A549 treated with AZD9567 at 1 μM for 4 hours (cell line): Measurements from ENCODE around the gene TIPIN. TPM values are rescaled to one million over a fixed set of nuclear protein-coding genes. Genes with fewer than 3 reads are reported as not detected.

Source experiments
- total RNA-seq: library from RNA; stranded (reverse); fragments of 200-300 nt; extraction: Qiagen RNA extraction; gene quantifications from 5 replicates; pipeline ENCODE4 v1.2.3, GENCODE V29; 2022; ENCODE audit not compliant: insufficient read depth

The TIPIN gene, protein sequence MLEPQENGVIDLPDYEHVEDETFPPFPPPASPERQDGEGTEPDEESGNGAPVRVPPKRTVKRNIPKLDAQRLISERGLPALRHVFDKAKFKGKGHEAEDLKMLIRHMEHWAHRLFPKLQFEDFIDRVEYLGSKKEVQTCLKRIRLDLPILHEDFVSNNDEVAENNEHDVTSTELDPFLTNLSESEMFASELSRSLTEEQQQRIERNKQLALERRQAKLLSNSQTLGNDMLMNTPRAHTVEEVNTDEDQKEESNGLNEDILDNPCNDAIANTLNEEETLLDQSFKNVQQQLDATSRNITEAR
- total RNA-seq: 21.1 to 43.1 TPM (median 24.1 TPM) in 5 replicates

GRCh38 chr15:66356359-66357236 lies at the start of gene TIPIN:
TIPIN (minus strand) TSS chr15:66356685; CDS start chr15:66352947, 3,738 bp downstream.

DNA sequence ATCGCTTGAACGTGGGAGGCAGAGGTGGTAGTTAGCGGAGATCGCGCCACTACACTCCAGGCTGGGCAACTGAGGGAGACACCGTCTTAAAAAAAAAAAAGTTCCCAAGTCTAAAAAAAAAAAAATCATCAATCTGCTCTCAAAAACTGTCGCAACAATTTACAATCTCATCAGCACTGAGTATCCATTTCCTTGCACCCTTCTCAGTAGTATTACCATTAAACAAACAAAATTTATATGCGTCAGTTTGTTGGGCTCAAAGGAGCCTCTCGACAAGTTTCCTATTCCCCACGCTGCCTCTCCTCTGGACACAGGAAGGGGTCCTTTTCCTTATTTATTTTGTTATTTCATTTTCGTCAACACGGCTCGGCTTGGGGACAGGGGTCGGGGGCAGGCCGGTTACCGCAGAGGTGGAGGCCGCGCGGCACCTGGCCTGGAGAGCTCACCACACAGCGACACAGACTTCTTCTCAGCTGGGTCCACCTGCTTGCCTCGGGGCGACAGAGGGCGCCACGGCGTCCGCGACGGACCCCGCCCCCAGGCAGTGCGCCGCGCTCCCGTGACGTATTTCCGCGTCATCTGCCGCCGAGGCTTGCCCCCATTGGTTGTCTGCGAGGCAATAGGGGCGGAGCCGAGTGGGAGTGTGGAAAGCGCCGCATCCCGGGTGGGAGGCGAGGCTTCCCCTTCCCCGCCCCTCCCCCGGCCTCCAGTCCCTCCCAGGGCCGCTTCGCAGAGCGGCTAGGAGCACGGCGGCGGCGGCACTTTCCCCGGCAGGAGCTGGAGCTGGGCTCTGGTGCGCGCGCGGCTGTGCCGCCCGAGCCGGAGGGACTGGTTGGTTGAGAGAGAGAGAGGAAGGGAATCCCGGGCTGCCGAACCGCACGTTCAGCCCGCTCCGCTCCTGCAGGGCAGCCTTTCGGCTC lies 30.0 kb upstream of the TIPIN start, which contains the start of gene MAP2K1:
Gene MAP2K1, plus strand, starts transcription at position 709 of the 920 bp plus-strand sequence. CDS start 436 bp downstream, outside the sequence.

DNA sequence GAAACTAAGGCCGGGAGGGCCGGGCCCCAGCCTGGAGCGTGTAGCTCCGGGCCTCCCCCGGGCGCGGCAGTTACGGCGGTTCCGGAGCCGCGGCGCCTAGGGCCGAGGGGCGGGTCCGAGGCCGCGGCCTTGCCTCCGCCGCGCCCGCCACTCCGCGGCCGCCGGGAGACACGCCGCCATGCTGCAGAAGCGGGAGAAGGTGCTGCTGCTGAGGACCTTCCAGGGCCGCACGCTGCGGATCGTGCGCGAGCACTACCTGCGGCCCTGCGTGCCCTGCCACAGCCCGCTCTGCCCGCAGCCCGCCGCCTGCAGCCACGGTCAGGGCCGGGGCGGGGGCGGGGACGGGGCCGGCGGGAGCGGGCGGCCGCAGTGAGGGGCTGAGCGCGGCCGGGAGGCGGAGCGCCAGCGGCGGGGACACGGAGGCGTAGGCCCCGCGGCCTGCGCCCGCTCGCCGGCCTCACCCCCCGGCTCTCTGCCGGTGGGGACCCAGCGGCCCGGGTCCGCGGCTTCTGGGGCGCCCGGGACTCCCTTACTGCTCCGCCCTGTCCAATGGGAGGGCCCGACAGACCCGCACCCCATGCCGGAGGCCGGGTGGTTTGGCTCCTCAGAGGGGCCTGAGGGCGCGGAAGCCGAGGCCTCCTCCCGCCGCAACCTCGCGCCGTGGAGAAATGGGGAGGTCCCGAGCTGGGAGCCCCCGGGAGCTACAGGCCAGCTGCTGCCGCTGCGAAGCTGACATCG lies 62.9 kb downstream of the TIPIN start, which contains the start of gene DIS3L:
Gene DIS3L, plus strand, starts transcription at position 150 of the 738 bp plus-strand sequence. Its CDS starts 29 bp downstream, at position 179.

Other genes starting within 250 kb of the TIPIN start
- gene MEGF11, start 102.9 kb downstream of the TIPIN start, total RNA-seq: 0.31 to 0.95 TPM (median 0.43 TPM) in 4 of 5 replicates, not detected in the other
- 30.5 to 43.7 TPM (median 34.4 TPM) in 5 replicates for gene DIS3L, start 63.1 kb downstream of the TIPIN start, total RNA-seq
- gene MAP2K1, start 30.2 kb upstream of the TIPIN start, total RNA-seq: 91.4 to 118 TPM (median 106 TPM) in 5 replicates
- gene SNAPC5, start 141.1 kb upstream of the TIPIN start, total RNA-seq: 31.7 to 44.1 TPM (median 40.1 TPM) in 5 replicates
- gene RPL4, start 148.2 kb upstream of the TIPIN start, total RNA-seq: 5,201 to 5,907 TPM (median 5,260 TPM) in 5 replicates
- gene ZWILCH, start 148.6 kb upstream of the TIPIN start, total RNA-seq: 29.4 to 42.0 TPM (median 35.9 TPM) in 5 replicates
- 0.07 to 0.08 TPM in 2 of 5 replicates, not detected in the others for gene LCTL, start 209.3 kb upstream of the TIPIN start, total RNA-seq